GM12872 (cell line): ENCODE results near the gene MRGPRD.

ENCODE experiments used
- TF ChIP-seq, protein P1 (sequence below): IDR thresholded peaks from 3 replicates; pipeline ENCODE4 v1.5.1; 2011; ENCODE audit warnings: low read depth, mild to moderate bottlenecking, low read length, moderate library complexity; ENCODE audit not compliant: insufficient read depth

The MRGPRD gene

DNA sequence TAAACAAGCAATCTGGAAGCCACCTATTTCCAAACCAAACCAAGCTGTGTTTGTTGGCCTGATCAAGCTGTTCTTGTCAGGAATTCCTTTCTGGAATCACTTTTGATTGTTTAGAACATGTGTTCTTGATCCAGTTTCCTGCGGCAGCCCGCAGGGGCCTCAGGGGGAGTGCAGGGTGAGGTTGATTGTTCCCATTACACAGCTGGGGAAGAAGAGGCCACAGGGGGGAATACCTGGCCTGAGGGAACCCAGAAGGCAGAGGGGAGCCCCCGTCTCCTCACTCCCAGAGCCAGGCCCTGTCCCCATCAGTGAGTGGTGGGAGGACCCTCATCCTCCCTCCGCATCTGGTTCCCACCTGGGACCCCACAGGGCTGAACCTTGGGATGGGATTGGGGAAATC lies 4.2 kb downstream of the MRGPRD start:
- TF ChIP-seq, protein P1, sequence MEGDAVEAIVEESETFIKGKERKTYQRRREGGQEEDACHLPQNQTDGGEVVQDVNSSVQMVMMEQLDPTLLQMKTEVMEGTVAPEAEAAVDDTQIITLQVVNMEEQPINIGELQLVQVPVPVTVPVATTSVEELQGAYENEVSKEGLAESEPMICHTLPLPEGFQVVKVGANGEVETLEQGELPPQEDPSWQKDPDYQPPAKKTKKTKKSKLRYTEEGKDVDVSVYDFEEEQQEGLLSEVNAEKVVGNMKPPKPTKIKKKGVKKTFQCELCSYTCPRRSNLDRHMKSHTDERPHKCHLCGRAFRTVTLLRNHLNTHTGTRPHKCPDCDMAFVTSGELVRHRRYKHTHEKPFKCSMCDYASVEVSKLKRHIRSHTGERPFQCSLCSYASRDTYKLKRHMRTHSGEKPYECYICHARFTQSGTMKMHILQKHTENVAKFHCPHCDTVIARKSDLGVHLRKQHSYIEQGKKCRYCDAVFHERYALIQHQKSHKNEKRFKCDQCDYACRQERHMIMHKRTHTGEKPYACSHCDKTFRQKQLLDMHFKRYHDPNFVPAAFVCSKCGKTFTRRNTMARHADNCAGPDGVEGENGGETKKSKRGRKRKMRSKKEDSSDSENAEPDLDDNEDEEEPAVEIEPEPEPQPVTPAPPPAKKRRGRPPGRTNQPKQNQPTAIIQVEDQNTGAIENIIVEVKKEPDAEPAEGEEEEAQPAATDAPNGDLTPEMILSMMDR, result no peak

DNA sequence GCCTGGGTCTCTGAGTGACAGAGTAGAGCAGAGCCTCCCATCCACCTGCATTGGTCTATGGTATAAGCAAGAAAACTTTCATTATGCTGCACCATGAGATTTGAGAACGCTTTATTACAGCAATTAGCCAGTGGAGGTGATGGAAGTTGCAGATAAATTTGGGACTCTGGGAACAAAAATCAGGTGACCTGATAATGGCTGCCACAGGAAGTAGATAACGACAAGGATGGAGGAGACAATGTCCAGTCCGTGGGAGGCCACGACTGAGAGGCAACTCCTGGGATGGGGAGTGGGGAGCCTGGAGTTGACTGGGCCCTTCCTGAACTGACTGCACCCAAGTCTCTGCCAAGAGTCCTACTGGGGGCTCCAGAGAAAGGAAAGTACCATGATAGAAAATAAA lies 4.7 kb downstream of the MRGPRD start:
- TF ChIP-seq, protein P1, result no peak

DNA sequence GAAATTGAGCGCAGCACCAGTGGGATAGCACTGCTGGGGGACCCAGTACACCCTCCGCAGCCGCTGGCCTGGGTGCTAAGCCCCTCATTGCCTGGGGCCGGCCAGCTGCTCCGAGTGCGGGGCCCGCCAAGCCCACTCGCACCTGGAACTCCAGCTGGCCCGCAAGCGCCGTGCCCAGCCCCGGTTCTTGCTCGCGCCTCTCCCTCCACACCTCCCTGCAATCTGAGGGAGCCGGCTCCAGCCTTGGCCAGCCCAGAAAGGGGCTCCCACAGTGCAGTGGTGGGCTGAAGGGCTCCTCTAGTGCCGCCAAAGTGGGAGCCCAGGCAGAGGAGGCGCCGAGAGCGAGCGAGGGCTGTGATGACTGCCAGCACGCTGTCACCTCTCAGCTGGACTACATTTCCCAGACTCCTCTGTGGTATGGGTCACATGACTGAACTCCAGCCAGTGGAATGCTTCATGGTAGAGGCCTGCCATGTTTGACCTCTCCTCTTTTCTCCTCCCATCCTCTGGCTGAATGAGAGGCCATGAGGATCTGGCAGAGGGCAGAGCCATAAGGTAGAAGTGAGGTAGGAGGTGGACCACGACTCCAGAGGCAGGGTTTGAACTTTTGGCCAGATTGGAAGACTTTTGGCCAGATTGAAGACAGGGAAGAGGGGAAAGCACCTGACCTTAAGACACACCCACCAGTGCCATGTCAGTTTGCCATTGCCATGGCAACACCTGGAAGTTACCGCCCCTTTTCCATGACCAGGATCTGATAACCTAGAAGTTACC lies 6.2 kb downstream of the MRGPRD start:
- TF ChIP-seq, protein P1, result no peak

DNA sequence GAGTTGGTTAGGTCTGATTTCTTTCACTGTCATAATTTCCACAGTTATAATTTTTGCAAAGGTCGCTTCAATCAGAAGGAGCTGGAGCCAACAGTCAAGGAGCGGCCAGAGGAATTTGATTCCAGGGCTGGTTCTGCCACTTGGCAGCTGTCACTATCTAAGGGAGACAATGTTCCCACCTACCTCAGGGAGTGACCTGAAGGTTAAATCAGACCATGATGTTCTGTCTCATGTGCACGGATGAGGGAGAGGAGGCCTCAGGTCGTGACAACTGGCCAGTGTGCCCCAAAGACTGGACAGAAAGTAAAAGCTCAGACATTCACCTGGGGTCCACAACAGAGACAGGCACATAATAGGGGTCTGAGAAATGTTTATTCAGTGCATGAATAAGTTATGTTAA lies 7.6 kb downstream of the MRGPRD start:
- TF ChIP-seq, protein P1, result no peak

DNA sequence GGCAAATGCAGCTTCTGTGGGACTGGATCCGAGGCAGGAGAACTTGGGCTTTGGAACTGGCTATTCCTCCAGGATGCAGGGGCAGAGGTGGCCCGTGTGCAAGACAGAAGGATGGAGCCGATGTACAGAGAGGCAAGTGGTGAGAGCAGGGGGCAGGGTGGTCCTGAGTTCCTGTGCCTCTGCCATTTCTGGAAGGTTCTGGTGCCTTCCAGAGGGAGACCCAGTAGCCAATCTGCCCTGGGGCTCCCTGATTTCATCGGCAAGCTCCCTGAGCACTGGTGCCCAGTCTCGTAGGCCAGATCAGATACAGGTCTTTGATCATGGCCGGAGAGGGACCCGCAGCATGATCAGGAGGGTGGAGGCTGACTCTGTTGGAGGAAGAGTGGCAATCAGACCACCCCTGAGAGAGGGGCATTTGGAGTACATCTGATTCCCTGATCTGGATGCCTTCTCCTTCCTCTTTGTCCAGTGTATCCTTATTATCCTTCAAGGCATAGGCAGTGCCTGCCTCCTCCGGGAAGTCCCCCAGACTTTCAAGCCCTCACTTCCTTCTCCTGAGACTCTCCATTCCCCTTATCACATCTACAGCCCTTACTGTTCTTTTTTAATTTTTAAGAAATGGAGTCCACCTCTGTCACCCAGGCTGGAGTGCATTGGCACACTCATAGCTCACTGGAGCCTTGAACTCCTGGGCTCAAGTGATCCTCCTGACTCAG lies 9.7 kb downstream of the MRGPRD start:
- TF ChIP-seq, protein P1, result no peak

DNA sequence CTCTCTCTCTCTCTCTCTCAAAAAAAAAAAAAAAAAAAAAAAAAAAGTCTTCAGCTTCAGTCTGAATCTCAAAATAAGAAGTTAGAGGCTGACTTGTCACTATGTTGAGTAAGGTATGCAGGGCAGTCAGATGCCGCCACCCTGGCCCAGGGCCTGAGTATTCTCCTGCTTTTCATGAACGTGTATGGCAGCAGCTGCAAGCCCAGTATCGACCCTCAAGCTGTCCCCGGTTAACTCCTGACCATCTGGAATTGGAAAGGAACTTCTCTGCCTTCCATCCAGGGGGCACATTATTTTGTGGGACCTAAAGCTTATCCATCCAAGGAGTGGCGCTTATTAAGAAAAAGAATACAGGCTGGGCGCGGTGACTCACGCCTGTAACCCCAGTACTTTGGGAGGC lies 11.4 kb downstream of the MRGPRD start:
- TF ChIP-seq, protein P1, result no peak

DNA sequence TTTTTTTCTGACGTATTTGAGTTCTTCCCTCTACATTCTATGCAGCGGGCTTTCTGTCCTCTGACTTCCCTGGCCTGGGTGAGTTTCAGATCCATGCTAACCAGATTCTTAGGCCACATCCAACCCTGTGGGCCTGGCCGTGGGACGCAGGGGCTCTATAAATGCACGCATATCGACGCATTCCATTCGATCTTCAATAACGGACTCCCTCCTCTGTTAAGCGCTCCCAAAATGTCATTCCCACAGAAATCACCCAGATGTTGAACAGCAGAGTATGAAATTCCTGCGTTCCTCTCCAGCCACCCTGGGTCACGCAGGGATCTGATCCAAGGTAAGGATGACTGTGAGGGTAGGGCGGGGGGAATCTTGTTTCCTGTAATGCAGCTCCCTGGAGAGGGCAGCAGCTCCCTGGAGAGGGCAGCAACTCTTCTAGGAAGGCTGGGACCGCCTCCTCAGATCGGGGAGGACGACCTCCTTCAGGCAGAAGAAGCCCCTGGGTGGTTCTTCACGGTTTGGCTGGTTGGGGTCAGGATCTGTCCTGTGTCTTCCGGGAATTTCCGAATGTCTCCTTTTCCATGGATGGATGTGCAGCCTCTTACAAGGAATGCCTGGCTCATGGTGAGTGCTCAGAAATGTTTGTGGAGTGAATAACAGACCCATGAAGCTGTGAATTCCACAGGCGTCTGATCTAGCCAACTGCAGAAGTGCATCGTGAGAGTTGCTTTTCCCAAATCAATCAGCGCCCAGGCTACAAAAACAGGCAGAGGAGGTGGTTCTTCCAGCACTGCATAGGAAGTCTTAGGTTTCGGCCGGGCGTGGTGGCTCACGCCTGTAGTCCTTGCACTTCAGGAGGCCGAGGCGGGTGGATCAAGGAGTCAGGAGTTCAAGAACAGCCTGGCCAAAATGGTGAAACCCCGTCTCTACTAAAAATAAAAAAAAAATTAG lies 12.2 kb downstream of the MRGPRD start:
- TF ChIP-seq, protein P1, result no peak
